Neural cell (in vitro differentiated cells): ENCODE data around the gene RSBN1.

Experiments
- EP300 ChIP-seq: fragments of 450-650 bp; conservative IDR thresholded peaks from 2 replicates; pipeline ENCODE4 v1.6.1; 2014; ENCODE audit warnings: antibody characterized with exemption, mild to moderate bottlenecking, moderate library complexity; ENCODE audit not compliant: poor library complexity, severe bottlenecking
- EZH2 ChIP-seq: fragments of 200-600, 300-800 bp; shearing (Covaris generic), sonication (generic); IDR thresholded peaks from 2 replicates; pipeline ENCODE4 v1.6.1; 2014; ENCODE audit warnings: antibody characterized with exemption, low read length, borderline replicate concordance, mild to moderate bottlenecking; ENCODE audit not compliant: insufficient read depth, poor library complexity, severe bottlenecking
- POLR2AphosphoS5 ChIP-seq: IDR thresholded peaks from 2 replicates; pipeline ENCODE4 v1.6.1; 2012
- RAD21 ChIP-seq: fragments of 450-650 bp; conservative IDR thresholded peaks from 2 replicates; pipeline ENCODE4 v1.6.1; 2014; ENCODE audit warnings: antibody characterized with exemption, mild to moderate bottlenecking, moderate library complexity
- TAF1 ChIP-seq: IDR thresholded peaks from 2 replicates; pipeline ENCODE4 v1.6.1; 2012; ENCODE audit warnings: low read depth
- TF ChIP-seq, protein P1 (sequence below): fragments of 450-650 bp; IDR thresholded peaks from 2 replicates; pipeline ENCODE4 v1.5.1; 2014; ENCODE audit warnings: antibody characterized with exemption, mild to moderate bottlenecking, moderate library complexity; ENCODE audit not compliant: poor library complexity, severe bottlenecking

DNA sequence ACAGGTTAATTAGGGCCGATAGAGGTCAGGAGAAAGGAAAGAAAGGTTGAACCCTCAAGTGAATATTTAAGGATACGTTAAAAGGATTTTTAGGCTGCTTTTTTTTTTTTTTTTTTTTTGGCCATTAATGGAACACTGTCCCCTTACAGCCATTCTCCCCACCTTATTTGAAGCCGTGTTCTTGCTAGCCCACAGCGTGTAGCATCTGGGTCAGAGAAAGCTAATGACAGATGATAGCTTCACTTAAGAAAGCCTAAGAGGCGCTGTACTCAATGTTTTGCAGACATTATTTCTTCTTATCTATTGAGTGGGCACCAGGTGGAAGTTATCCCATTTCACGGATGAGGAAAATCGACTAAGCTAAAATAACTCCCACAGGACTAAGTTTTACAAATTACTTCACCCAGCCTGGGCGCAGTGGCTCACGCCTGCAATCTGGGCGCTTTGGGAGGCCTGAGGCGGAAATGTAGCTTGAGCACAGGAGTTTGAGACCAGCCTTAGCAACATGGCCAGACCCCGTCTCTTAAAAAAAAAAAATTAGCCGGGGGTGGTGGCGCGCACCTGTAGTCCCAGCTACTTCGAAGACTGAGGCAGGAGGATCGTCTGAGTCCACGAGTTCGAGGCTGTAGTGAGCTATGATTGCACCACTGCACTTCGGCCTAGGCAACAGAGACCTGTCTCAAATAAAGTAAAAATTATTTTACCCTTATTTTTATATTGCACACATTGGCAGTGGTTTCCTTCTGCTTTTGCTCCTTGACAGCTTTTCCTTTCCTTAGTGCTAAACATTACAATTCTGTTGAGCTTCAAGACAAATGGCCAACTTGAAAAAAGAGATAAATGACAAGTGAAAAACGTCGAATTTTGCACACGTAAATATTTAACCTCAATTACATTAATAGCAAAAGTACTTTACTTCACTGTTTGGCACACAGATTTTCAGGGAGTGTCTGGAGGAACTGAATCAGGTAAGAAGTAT, 51.9 kb downstream of the RSBN1 start:
- TF ChIP-seq TAF1 (no peak), POLR2AphosphoS5 (no peak), EZH2 (no peak), EP300 (no peak), RAD21 (no peak)
- TF ChIP-seq, protein P1, sequence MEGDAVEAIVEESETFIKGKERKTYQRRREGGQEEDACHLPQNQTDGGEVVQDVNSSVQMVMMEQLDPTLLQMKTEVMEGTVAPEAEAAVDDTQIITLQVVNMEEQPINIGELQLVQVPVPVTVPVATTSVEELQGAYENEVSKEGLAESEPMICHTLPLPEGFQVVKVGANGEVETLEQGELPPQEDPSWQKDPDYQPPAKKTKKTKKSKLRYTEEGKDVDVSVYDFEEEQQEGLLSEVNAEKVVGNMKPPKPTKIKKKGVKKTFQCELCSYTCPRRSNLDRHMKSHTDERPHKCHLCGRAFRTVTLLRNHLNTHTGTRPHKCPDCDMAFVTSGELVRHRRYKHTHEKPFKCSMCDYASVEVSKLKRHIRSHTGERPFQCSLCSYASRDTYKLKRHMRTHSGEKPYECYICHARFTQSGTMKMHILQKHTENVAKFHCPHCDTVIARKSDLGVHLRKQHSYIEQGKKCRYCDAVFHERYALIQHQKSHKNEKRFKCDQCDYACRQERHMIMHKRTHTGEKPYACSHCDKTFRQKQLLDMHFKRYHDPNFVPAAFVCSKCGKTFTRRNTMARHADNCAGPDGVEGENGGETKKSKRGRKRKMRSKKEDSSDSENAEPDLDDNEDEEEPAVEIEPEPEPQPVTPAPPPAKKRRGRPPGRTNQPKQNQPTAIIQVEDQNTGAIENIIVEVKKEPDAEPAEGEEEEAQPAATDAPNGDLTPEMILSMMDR, result no peak
